DND-41 (cell line): ENCODE data around the gene MAS1L.

Source experiments
- EZH2 ChIP-seq: IDR thresholded peaks from 3 replicates; pipeline ENCODE4 v1.6.1; 2012; ENCODE audit warnings: borderline replicate concordance, low read depth, mild to moderate bottlenecking, moderate library complexity, low read length, inconsistent platforms; ENCODE audit not compliant: severe bottlenecking
- TF ChIP-seq, protein P1 (sequence below): IDR thresholded peaks from 2 replicates; pipeline ENCODE4 v1.5.1; 2012; ENCODE audit warnings: borderline replicate concordance, low read length, moderate library complexity, mild to moderate bottlenecking; ENCODE audit not compliant: poor library complexity, severe bottlenecking; ENCODE audit errors: extremely low read depth

DNA sequence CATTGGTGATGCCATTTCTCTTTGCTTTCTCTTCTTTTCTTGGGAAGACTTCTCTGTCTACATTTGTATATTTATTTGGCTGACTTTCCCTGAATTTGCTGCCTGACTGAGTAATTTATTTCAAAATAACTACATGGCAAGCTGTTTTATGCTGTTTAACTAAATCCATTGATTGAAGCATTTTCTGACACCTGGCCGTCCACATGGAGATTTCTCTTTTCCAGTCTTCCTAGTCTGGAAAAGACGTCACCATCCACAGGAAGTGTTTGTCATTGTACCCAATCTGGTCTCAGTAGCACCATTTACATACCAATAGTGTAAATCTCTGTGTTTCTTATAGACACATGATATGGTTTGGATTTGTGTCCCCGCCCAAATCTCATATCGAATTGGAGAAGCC lies 9.2 kb upstream of the MAS1L start:
- TF ChIP-seq, protein P1, sequence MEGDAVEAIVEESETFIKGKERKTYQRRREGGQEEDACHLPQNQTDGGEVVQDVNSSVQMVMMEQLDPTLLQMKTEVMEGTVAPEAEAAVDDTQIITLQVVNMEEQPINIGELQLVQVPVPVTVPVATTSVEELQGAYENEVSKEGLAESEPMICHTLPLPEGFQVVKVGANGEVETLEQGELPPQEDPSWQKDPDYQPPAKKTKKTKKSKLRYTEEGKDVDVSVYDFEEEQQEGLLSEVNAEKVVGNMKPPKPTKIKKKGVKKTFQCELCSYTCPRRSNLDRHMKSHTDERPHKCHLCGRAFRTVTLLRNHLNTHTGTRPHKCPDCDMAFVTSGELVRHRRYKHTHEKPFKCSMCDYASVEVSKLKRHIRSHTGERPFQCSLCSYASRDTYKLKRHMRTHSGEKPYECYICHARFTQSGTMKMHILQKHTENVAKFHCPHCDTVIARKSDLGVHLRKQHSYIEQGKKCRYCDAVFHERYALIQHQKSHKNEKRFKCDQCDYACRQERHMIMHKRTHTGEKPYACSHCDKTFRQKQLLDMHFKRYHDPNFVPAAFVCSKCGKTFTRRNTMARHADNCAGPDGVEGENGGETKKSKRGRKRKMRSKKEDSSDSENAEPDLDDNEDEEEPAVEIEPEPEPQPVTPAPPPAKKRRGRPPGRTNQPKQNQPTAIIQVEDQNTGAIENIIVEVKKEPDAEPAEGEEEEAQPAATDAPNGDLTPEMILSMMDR = no peak
- TF ChIP-seq EZH2 = no peak
